Measurements from ENCODE around the gene RAD51B. TPM values are rescaled to one million over a fixed set of nuclear protein-coding genes. Genes with fewer than 3 reads are reported as not detected.

Gene RAD51B
- total RNA-seq, 1 experiment from 2014 or later = 16.7 TPM

- peaks cover 7 to 12% of the 10 kb centered on the region in 2 experiments for H3K9me3 Mint-ChIP-seq
- no CpG with 5 or more reads among the region's 12 CpGs for WGBS (ENCODE audit: extremely low coverage, insufficient read length, low lambda C conversion rate)
Measured at GRCh38 chr14:68744613-68745012, 925.0 kb downstream of the RAD51B start.

More at GRCh38 chr14:68744613-68745012, 925.0 kb downstream of the RAD51B start:
- Histone ChIP-seq H3K79me2 (ENCODE audit: insufficient read depth, low read length) (no peaks in the 10 kb centered on the region), H3K4me1 (ENCODE audit: insufficient read depth, low read length) (no peaks in the 10 kb centered on the region), H3K4ac (ENCODE audit: low read depth, low read length) (no peak overlapping the region), H3K56ac (ENCODE audit: insufficient read length, low read depth, low read length) (no peak overlapping the region), H2BK12ac (ENCODE audit: insufficient read length, low read depth, low read length) (no peak overlapping the region), H3K4me2 (ENCODE audit: insufficient read depth, insufficient read length, low read length) (no peak overlapping the region), H3K9ac (ENCODE audit: extremely low read depth, insufficient read length, low read length) (no peak overlapping the region), H3K27ac (ENCODE audit: insufficient read length, low read depth, low read length) (no peak overlapping the region), H4K20me1 (ENCODE audit: control insufficient read depth, insufficient read depth, insufficient read length) (no peaks in the 10 kb centered on the region), H2BK120ac (ENCODE audit: low read depth, low read length, poor library complexity, severe bottlenecking) (no peak overlapping the region), H3K18ac (ENCODE audit: insufficient read length, low read depth, low read length) (no peak overlapping the region), H3T11ph (ENCODE audit: low read length) (no peak overlapping the region), H2BK20ac (ENCODE audit: low read depth, low read length, poor library complexity, severe bottlenecking) (no peak overlapping the region), H3K23me2 (ENCODE audit: insufficient read length, low read depth, low read length, poor library complexity, severe bottlenecking) (no peaks in the 10 kb centered on the region), H4K91ac (ENCODE audit: insufficient read length, low read depth, low read length) (no peak overlapping the region), H3K79me1 (ENCODE audit: insufficient read depth, low read depth, low read length, poor library complexity, severe bottlenecking) (no peaks in the 10 kb centered on the region), H3K14ac (ENCODE audit: insufficient read depth, low read length) (no peak overlapping the region), H3K23ac (ENCODE audit: insufficient read length, low read depth, low read length) (no peak overlapping the region), H2AK5ac (ENCODE audit: insufficient read length, low read length) (no peak overlapping the region), H3K9me3 (ENCODE audit: control insufficient read depth, low read depth, low read length) (no peaks in the 10 kb centered on the region), H2BK15ac (ENCODE audit: low read depth, low read length) (no peak overlapping the region), H4K5ac (ENCODE audit: insufficient read length, low read depth, low read length) (no peak overlapping the region), H4K8ac (replicated peaks; ENCODE audit: insufficient read length, low read depth, low read length) (no peak overlapping the region), H2BK5ac (ENCODE audit: insufficient read length, low read length) (no peak overlapping the region), H2AFZ (ENCODE audit: low read length) (no peak overlapping the region), H3K27me3 (ENCODE audit: insufficient read depth, low read length) (no peaks in the 10 kb centered on the region)
- no peak for TF ChIP-seq CTCF (conservative IDR thresholded peaks at IDR 0.05)
- Mint-ChIP-seq H3K4me1 (peaks cover 0 to 3% of the 10 kb centered on the region in 2 experiments; a peak in 3 of 4 replicates), H3K4me3 (no peak overlapping the region), H3K27ac (no peak overlapping the region), H3K27me3 (ENCODE audit: low read depth) (peaks cover 1% of the 10 kb centered on the region; the same call in 1 of the 2 replicates), H3K36me3 (ENCODE audit: insufficient read depth in 1 of 3, low read depth in 3 of 3) (peaks cover 0 to 5% (median 0%) of the 10 kb centered on the region in 3 experiments; a peak in 2 of 7 replicates)
- no peak for DNase-seq
